Activated B cell treated with CpG ODN at 0.5 μM for 24 hours (primary cell): Measurements from ENCODE around the gene SPPL2C. TPM values are rescaled to one million over a fixed set of nuclear protein-coding genes. Genes with fewer than 3 reads are reported as not detected.

Experiments
- ATAC-seq: fragments of 200-7000 bp; cut with Tn5 transposase; one replicate; pipeline ENCODE4 v1.10.0; 2021; ENCODE audit warnings: low read depth, mild to moderate bottlenecking, moderate library complexity
- CTCF ChIA-PET: fragments of 350-600 bp; sonication (Branson Sonifier 250); formaldehyde crosslinking; loops from one replicate; lab custom pipeline; 2021; ENCODE audit warnings: antibody characterized with exemption; lab: Charles Lee
- POLR2A ChIA-PET: fragments of 350-600 bp; sonication (Branson Sonifier 250); formaldehyde crosslinking; loops from one replicate; lab custom pipeline; 2021; ENCODE audit warnings: antibody characterized with exemption; lab: Charles Lee
- DNase-seq: peaks from one replicate; pipeline ENCODE4 v3.0.0; 2022
- H3K27ac Mint-ChIP-seq: one replicate; pipeline ENCODE4 v1.8.0; 2020; ENCODE audit warnings: mixed read lengths
- H3K27me3 Mint-ChIP-seq: one replicate; pipeline ENCODE4 v1.8.0; 2021; ENCODE audit warnings: mixed read lengths
- H3K36me3 Mint-ChIP-seq: one replicate; pipeline ENCODE4 v1.8.0; 2021; ENCODE audit warnings: low read depth, mixed read lengths
- H3K4me1 Mint-ChIP-seq: one replicate; pipeline ENCODE4 v1.8.0; 2021; ENCODE audit warnings: mixed read lengths
- H3K4me3 Mint-ChIP-seq: one replicate; pipeline ENCODE4 v1.8.0; 2020; ENCODE audit warnings: mild to moderate bottlenecking, mixed read lengths
- H3K9me3 Mint-ChIP-seq: one replicate; pipeline ENCODE4 v1.8.0; 2020; ENCODE audit warnings: mixed read lengths
- intact Hi-C: fragments of 100-400 bp; cut with micrococcal nuclease; formaldehyde crosslinking; loops from one replicate; pipeline ENCODE4 v1.15.1; 2024
- total RNA-seq: library from RNA; stranded (reverse); gene quantifications from 2 replicates; pipeline ENCODE4 v1.2.3, GENCODE V29; 2022
- TF ChIP-seq, protein P1 (sequence below): fragments of 200-600 bp; IDR thresholded peaks from one replicate; pipeline ENCODE4 v1.8.0; 2022; ENCODE audit warnings: antibody characterized with exemption, mild to moderate bottlenecking

The SPPL2C gene
- total RNA-seq, 1 donor from 2014 or later: not detected

DNA sequence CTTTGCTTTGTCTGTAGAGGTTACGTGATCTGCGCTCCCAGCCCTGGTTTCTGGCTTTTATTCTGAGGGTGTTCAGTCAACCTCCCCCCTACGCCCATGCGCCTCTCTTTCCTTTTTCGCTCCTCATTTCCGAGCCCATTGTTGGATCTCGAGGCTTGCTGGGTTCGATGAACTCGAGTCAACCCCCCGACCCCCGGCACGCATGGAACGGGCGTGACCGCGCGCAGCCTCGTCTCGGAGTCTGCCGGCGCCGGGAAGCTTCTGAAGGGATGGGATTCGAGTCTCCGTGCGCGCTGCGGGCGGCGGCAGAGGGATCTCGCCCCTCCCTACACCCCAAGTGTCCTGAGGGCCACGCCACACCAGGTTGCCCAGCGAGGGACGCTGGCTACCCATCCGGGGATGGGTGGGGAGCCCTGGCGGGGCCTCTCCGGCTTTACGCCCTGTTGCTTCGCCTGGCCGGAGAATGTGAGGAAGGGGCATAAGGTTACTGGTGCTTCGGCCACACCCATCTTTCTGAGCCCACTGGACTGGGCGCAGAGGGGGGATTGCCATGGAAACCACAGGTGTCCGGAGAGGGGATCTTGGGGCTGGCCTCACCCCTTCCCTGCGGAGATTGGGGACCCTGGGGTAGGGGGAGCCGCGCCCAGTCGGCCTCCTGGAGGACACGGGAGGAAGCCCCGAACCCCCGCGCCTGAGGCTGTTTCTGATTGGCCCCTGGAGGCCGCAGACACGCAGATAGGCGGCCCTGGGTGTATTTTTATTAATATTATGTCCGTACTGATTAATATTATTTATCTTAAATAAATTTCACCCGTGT is 51.5 kb downstream of the SPPL2C start:
- Mint-ChIP-seq H3K4me3 (peak overlapping the region; percentile 74), H3K4me1 (peaks cover 27% of the 10 kb centered on the region), H3K9me3 (no peaks in the 10 kb centered on the region), H3K27me3 (peaks cover 41% of the 10 kb centered on the region), H3K27ac (no peak overlapping the region), H3K36me3 (no peaks in the 10 kb centered on the region)
- intact Hi-C loops: no loop called here
- POLR2A ChIA-PET: no interaction called here
- CTCF ChIA-PET: no interaction called here
- DNase-seq (no peak), ATAC-seq (no peak)
- TF ChIP-seq, protein P1, sequence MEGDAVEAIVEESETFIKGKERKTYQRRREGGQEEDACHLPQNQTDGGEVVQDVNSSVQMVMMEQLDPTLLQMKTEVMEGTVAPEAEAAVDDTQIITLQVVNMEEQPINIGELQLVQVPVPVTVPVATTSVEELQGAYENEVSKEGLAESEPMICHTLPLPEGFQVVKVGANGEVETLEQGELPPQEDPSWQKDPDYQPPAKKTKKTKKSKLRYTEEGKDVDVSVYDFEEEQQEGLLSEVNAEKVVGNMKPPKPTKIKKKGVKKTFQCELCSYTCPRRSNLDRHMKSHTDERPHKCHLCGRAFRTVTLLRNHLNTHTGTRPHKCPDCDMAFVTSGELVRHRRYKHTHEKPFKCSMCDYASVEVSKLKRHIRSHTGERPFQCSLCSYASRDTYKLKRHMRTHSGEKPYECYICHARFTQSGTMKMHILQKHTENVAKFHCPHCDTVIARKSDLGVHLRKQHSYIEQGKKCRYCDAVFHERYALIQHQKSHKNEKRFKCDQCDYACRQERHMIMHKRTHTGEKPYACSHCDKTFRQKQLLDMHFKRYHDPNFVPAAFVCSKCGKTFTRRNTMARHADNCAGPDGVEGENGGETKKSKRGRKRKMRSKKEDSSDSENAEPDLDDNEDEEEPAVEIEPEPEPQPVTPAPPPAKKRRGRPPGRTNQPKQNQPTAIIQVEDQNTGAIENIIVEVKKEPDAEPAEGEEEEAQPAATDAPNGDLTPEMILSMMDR: no peak

Other genes starting within 250 kb of the SPPL2C start
- not detected in 2 replicates for gene CRHR1, start 60.6 kb upstream of the SPPL2C start, total RNA-seq
- 0.18 and 0.22 TPM in 2 replicates for gene MAPT, start 49.7 kb downstream of the SPPL2C start, total RNA-seq
- not detected in 2 replicates for gene STH, start 154.4 kb downstream of the SPPL2C start, total RNA-seq